Mucosa of descending colon (tissue), 3 donors: ENCODE results near the gene PLAU. TPM values are rescaled to one million over a fixed set of nuclear protein-coding genes. Genes with fewer than 3 reads are reported as not detected.
A peak's percentile ranks its signal among the peaks of the same experiment; 100 is the strongest.

Experiments used
- ATAC-seq: fragments of 200-7000 bp; cut with Tn5 transposase; one replicate; pipeline ENCODE4 v1.9.1; 2020; ENCODE audit warnings: mild to moderate bottlenecking, moderate library complexity
- DNase-seq, 3 donors: peaks; one replicate each; pipeline ENCODE4 v3.0.0-alpha.2; 2020
- H3K36me3 ChIP-seq: fragments of 200-600 bp; one replicate; pipeline ENCODE4 v1.8.0; 2021; ENCODE audit warnings: low read depth, mild to moderate bottlenecking
- H3K4me1 ChIP-seq: fragments of 200-600 bp; one replicate; pipeline ENCODE4 v1.8.0; 2021; ENCODE audit warnings: low read depth, mild to moderate bottlenecking
- H3K4me3 ChIP-seq: fragments of 200-600 bp; one replicate; pipeline ENCODE4 v1.8.0; 2021; ENCODE audit warnings: mild to moderate bottlenecking
- H3K9me3 ChIP-seq: fragments of 200-600 bp; one replicate; pipeline ENCODE4 v1.8.0; 2021; ENCODE audit warnings: mild to moderate bottlenecking
- CTCF ChIP-seq: fragments of 200-600 bp; IDR thresholded peaks from one replicate; pipeline ENCODE4 v1.8.0; 2022; ENCODE audit warnings: antibody characterized with exemption, mild to moderate bottlenecking
- intact Hi-C, 2 donors: fragments of 100-400 bp; cut with DNase I in 1 of 2; cut with micrococcal nuclease in 1 of 2; formaldehyde crosslinking; loops; one replicate each; pipeline versions ENCODE4 v1.11.0 to v1.11.1; 2022; cut with DNase I, micrococcal nuclease
- total RNA-seq, 3 donors: library from RNA; stranded (reverse); fragmentation: NEBNext Ultra II Directional in 2 of 3; extraction: Animal tissue kit (Norgen Biotek cat#: 25700) in 2 of 3; gene quantifications; one replicate each; pipeline versions ENCODE4 v1.2.1 to v1.2.4, GENCODE V29; 2021 to 2023
- donor health status: DM: no; HTN: no; CAD: no; lungs with moderate emphysema.
- donor health status: DM: no; HTN: no; CAD: no.
- donor health status: DM: no; HTN: yes; CAD: no.

The PLAU gene
- total RNA-seq, 3 donors from 2014 or later: 4.6 to 10.3 (median 5.8) TPM

GRCh38 chr10:73879296-73880173 is 31.4 kb upstream of the PLAU start:
- DNase-seq (peak; percentile 92 to 94 (median 93)), ATAC-seq (peak; percentile 98)
- H3K4me1 ChIP-seq: peaks cover 4% of the 10 kb centered on the region
- intact Hi-C loops: loop anchor here (2.0 to 5.0 kb wide), 2 partner anchors 31 to 32 kb away; no protein-coding TSS in a partner anchor
- no peaks in the 10 kb centered on the region for H3K9me3 ChIP-seq
- no peak overlapping the region for H3K4me3 ChIP-seq
- no peaks in the 10 kb centered on the region for H3K36me3 ChIP-seq
- TF ChIP-seq CTCF: peak; percentile 82

- ATAC-seq: no peak
- no peak for TF ChIP-seq CTCF
Measured at GRCh38 chr10:73881221-73881919, 29.6 kb upstream of the PLAU start.

GRCh38 chr10:73884017-73884416 is 26.9 kb upstream of the PLAU start:
- TF ChIP-seq CTCF: no peak
- intact Hi-C loops: loop anchor here in 1 of 2 donors (5.0 kb wide), 1 partner anchor 37 kb away; no protein-coding TSS in a partner anchor
- peaks cover 4% of the 10 kb centered on the region for H3K4me1 ChIP-seq
- ATAC-seq (no peak), DNase-seq (no peak)
- no peak overlapping the region for H3K4me3 ChIP-seq
- H3K36me3 ChIP-seq: no peaks in the 10 kb centered on the region
- no peaks in the 10 kb centered on the region for H3K9me3 ChIP-seq

More at GRCh38 chr10:73881221-73881919, 29.6 kb upstream of the PLAU start:
- intact Hi-C loops: loop anchor here in 1 of 2 donors (5.0 kb wide), 1 partner anchor 34 kb away; no protein-coding TSS in a partner anchor
- H3K4me3 ChIP-seq: no peak overlapping the region
- H3K36me3 ChIP-seq: no peaks in the 10 kb centered on the region
- H3K4me1 ChIP-seq: no peaks in the 10 kb centered on the region
- no peaks in the 10 kb centered on the region for H3K9me3 ChIP-seq
- no peak for DNase-seq

GRCh38 chr10:73886085-73886529 is 24.8 kb upstream of the PLAU start:
- intact Hi-C loops: loop anchor here in 1 of 2 donors (5.0 kb wide), 2 partner anchors 56 to 196 kb away; no protein-coding TSS in a partner anchor
- no peak overlapping the region for H3K4me3 ChIP-seq
- H3K36me3 ChIP-seq: no peaks in the 10 kb centered on the region
- peaks cover 4% of the 10 kb centered on the region for H3K4me1 ChIP-seq
- DNase-seq (peak in 2 of 3 donors; percentile 59 to 74), ATAC-seq (peak; percentile 88)
- TF ChIP-seq CTCF: peak; percentile 60
- H3K9me3 ChIP-seq: no peaks in the 10 kb centered on the region

GRCh38 chr10:73886661-73887293 is 24.2 kb upstream of the PLAU start:
- Histone ChIP-seq H3K36me3 (no peaks in the 10 kb centered on the region), H3K4me3 (no peak overlapping the region), H3K4me1 (peaks cover 4% of the 10 kb centered on the region), H3K9me3 (no peaks in the 10 kb centered on the region)
- no peak for TF ChIP-seq CTCF
- ATAC-seq (peak; percentile 5), DNase-seq (no peak)
- intact Hi-C loops: loop anchor here in 1 of 2 donors (5.0 kb wide), 2 partner anchors 56 to 196 kb away; no protein-coding TSS in a partner anchor
